ENCODE measurements around the gene PEAK1. TPM values are rescaled to one million over a fixed set of nuclear protein-coding genes. Genes with fewer than 3 reads are reported as not detected.

The PEAK1 gene
- total RNA-seq, 1 experiment from 2014 or later: 21.2 TPM

DNA sequence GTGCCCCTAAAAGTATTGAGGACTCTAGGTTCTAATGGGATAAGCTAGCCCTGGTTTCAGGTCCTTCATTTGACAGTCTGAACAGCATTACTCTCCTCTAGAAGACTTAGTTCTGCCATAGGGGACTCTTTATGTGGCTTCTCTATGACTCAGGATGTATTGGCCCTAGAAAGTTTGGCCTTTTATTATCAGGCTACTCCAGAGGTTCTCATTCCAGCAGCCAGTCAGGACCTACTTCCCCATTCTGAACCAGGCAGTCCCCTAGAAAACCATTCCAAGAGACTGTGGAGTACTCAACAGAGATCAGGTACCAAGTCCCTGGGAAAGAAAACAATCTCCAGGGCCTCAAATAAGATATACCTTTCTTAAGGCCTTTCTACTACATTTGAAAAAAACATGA lies 191.1 kb downstream of the PEAK1 start:
- Histone ChIP-seq H3K27me3 (ENCODE audit: insufficient read depth, low read length) (no peaks in the 10 kb centered on the region), H2BK12ac (ENCODE audit: insufficient read length, low read depth, low read length) (no peak overlapping the region), H3T11ph (ENCODE audit: low read length) (no peak overlapping the region), H4K5ac (ENCODE audit: insufficient read length, low read depth, low read length) (no peak overlapping the region), H2BK15ac (ENCODE audit: low read depth, low read length) (no peak overlapping the region), H3K9me3 (ENCODE audit: control insufficient read depth, low read depth, low read length) (no peaks in the 10 kb centered on the region), H4K91ac (ENCODE audit: insufficient read length, low read depth, low read length) (no peak overlapping the region), H2BK20ac (ENCODE audit: low read depth, low read length, poor library complexity, severe bottlenecking) (no peak overlapping the region), H2AK5ac (ENCODE audit: insufficient read length, low read length) (no peak overlapping the region), H3K4me1 (ENCODE audit: insufficient read depth, low read length) (no peaks in the 10 kb centered on the region), H3K18ac (ENCODE audit: insufficient read length, low read depth, low read length) (no peak overlapping the region), H2BK120ac (ENCODE audit: low read depth, low read length, poor library complexity, severe bottlenecking) (no peak overlapping the region), H3K23me2 (ENCODE audit: insufficient read length, low read depth, low read length, poor library complexity, severe bottlenecking) (no peaks in the 10 kb centered on the region), H2BK5ac (ENCODE audit: insufficient read length, low read length) (no peak overlapping the region), H3K27ac (ENCODE audit: insufficient read length, low read depth, low read length) (no peak overlapping the region), H3K4me2 (ENCODE audit: insufficient read depth, insufficient read length, low read length) (no peak overlapping the region), H2AFZ (ENCODE audit: low read length) (no peak overlapping the region), H4K20me1 (ENCODE audit: control insufficient read depth, insufficient read depth, insufficient read length) (no peaks in the 10 kb centered on the region), H3K56ac (ENCODE audit: insufficient read length, low read depth, low read length) (no peak overlapping the region), H4K8ac (replicated peaks; ENCODE audit: insufficient read length, low read depth, low read length) (no peak overlapping the region), H3K79me1 (ENCODE audit: insufficient read depth, low read depth, low read length, poor library complexity, severe bottlenecking) (no peaks in the 10 kb centered on the region), H3K23ac (ENCODE audit: insufficient read length, low read depth, low read length) (no peak overlapping the region), H3K9ac (ENCODE audit: extremely low read depth, insufficient read length, low read length) (no peak overlapping the region), H3K4ac (ENCODE audit: low read depth, low read length) (no peak overlapping the region), H3K79me2 (ENCODE audit: insufficient read depth, low read length) (no peaks in the 10 kb centered on the region), H3K14ac (ENCODE audit: insufficient read depth, low read length) (no peak overlapping the region)
- TF ChIP-seq, protein P1, sequence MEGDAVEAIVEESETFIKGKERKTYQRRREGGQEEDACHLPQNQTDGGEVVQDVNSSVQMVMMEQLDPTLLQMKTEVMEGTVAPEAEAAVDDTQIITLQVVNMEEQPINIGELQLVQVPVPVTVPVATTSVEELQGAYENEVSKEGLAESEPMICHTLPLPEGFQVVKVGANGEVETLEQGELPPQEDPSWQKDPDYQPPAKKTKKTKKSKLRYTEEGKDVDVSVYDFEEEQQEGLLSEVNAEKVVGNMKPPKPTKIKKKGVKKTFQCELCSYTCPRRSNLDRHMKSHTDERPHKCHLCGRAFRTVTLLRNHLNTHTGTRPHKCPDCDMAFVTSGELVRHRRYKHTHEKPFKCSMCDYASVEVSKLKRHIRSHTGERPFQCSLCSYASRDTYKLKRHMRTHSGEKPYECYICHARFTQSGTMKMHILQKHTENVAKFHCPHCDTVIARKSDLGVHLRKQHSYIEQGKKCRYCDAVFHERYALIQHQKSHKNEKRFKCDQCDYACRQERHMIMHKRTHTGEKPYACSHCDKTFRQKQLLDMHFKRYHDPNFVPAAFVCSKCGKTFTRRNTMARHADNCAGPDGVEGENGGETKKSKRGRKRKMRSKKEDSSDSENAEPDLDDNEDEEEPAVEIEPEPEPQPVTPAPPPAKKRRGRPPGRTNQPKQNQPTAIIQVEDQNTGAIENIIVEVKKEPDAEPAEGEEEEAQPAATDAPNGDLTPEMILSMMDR (conservative IDR thresholded peaks at IDR 0.05): no peak
- Mint-ChIP-seq H3K4me1 (peaks cover 12 to 16% of the 10 kb centered on the region in 2 experiments), H3K36me3 (ENCODE audit: insufficient read depth in 1 of 3, low read depth in 3 of 3) (no peaks in the 10 kb centered on the region; a peak in 1 of 7 replicates), H3K27me3 (ENCODE audit: low read depth) (no peaks in the 10 kb centered on the region), H3K4me3 (no peak overlapping the region), H3K27ac (peak overlapping the region in 1 of 3 experiments; percentile 57; a peak in 1 of 7 replicates), H3K9me3 (no peaks in the 10 kb centered on the region)
- DNase-seq: no peak

Measured in H9 (cell line).